Activated T-cell treated with anti-CD3 and anti-CD28 coated beads, Interleukin-2, amount 50 U/mL, for 72 hours (primary cell): Measurements from ENCODE around the gene COX20. TPM values are rescaled to one million over a fixed set of nuclear protein-coding genes. Genes with fewer than 3 reads are reported as not detected.

Experiments used
- ATAC-seq, 2 donors: fragments of 150-1000 bp; cut with Tn5 transposase; replicated peaks in 1 of 2; 2 replicates each; pipeline ENCODE4 v1.10.0; 2021; ENCODE audit warnings: moderate library complexity in 2 of 2, mild to moderate bottlenecking in 1 of 2
- DNase-seq, 2 donors: peaks; one replicate each; pipeline ENCODE4 v3.0.0; 2021 to 2022; ENCODE audit warnings: mixed read lengths in 1 of 2
- H3K27ac Mint-ChIP-seq: one replicate; pipeline ENCODE4 v1.8.0; 2022; ENCODE audit warnings: mild to moderate bottlenecking, moderate library complexity, mixed read lengths
- H3K27me3 Mint-ChIP-seq: one replicate; pipeline ENCODE4 v1.8.0; 2022; ENCODE audit warnings: low read depth, mixed read lengths
- H3K36me3 Mint-ChIP-seq, 2 donors: one replicate each; pipeline ENCODE4 v1.8.0; 2022; ENCODE audit warnings: mixed read lengths in 2 of 2, mild to moderate bottlenecking in 1 of 2; ENCODE audit not compliant: insufficient read depth in 2 of 2
- H3K4me1 Mint-ChIP-seq: one replicate; pipeline ENCODE4 v1.8.0; 2022; ENCODE audit warnings: low read depth, mixed read lengths
- H3K4me3 Mint-ChIP-seq, 2 donors: one replicate each; pipeline ENCODE4 v1.8.0; 2022; ENCODE audit warnings: mild to moderate bottlenecking in 2 of 2, mixed read lengths in 2 of 2, moderate library complexity in 2 of 2
- H3K9me3 Mint-ChIP-seq, 2 donors: one replicate each; pipeline ENCODE4 v1.8.0; 2022; ENCODE audit warnings: mixed read lengths in 2 of 2
- total RNA-seq, 2 donors: library from RNA; stranded (reverse); gene quantifications; one replicate each; pipeline ENCODE4 v1.2.3, GENCODE V29; 2022

Gene COX20
- total RNA-seq, 2 donors from 2014 or later: 9.8 to 12.1 TPM

- H3K9me3 Mint-ChIP-seq: no peaks in the 10 kb centered on the region
- H3K36me3 Mint-ChIP-seq: no peaks in the 10 kb centered on the region
- H3K4me3 Mint-ChIP-seq: no peak overlapping the region
- DNase-seq (no peak), ATAC-seq (no peak)
- no peaks in the 10 kb centered on the region for H3K27me3 Mint-ChIP-seq
- H3K4me1 Mint-ChIP-seq: no peaks in the 10 kb centered on the region
- H3K27ac Mint-ChIP-seq: no peak overlapping the region
These were observed 40.9 kb downstream of the COX20 start for GRCh38 chr1:244876228-244876910.

- no peaks in the 10 kb centered on the region for H3K4me1 Mint-ChIP-seq
- H3K27me3 Mint-ChIP-seq: no peaks in the 10 kb centered on the region
- H3K27ac Mint-ChIP-seq: no peak overlapping the region
- no peak overlapping the region for H3K4me3 Mint-ChIP-seq
- DNase-seq: no peak
- no peak for ATAC-seq
- H3K36me3 Mint-ChIP-seq: no peaks in the 10 kb centered on the region
- no peaks in the 10 kb centered on the region for H3K9me3 Mint-ChIP-seq
These were observed 43.2 kb downstream of the COX20 start for GRCh38 chr1:244878681-244879080.

GRCh38 chr1:244881552-244882280 is 46.3 kb downstream of the COX20 start:
- Mint-ChIP-seq H3K27me3 (no peaks in the 10 kb centered on the region), H3K4me3 (no peak overlapping the region), H3K9me3 (no peaks in the 10 kb centered on the region), H3K36me3 (no peaks in the 10 kb centered on the region), H3K27ac (no peak overlapping the region), H3K4me1 (no peaks in the 10 kb centered on the region)
- DNase-seq (no peak), ATAC-seq (no peak)

- ATAC-seq (no peak), DNase-seq (no peak)
- Mint-ChIP-seq H3K36me3 (no peaks in the 10 kb centered on the region), H3K9me3 (no peaks in the 10 kb centered on the region), H3K4me3 (no peak overlapping the region), H3K27me3 (no peaks in the 10 kb centered on the region), H3K4me1 (no peaks in the 10 kb centered on the region), H3K27ac (no peak overlapping the region)
These were observed 51.8 kb downstream of the COX20 start for GRCh38 chr1:244887281-244887680.

- ATAC-seq: no peak
- H3K27ac Mint-ChIP-seq: no peak overlapping the region
- H3K9me3 Mint-ChIP-seq: no peaks in the 10 kb centered on the region
- H3K4me1 Mint-ChIP-seq: no peaks in the 10 kb centered on the region
- no peak for DNase-seq
- peaks cover 0 to 1% of the 10 kb centered on the region in 2 donors for H3K36me3 Mint-ChIP-seq
- no peaks in the 10 kb centered on the region for H3K27me3 Mint-ChIP-seq
- no peak overlapping the region for H3K4me3 Mint-ChIP-seq
These were observed 58.4 kb downstream of the COX20 start for GRCh38 chr1:244893836-244894235.

Other genes starting within 250 kb of the COX20 start
- 10 to 100 TPM; 35.0 to 41.0 TPM for gene DESI2, start 182.5 kb upstream of the COX20 start, total RNA-seq
- gene HNRNPU, start 28.9 kb downstream of the COX20 start, total RNA-seq: 100 to 1,000 TPM; 310 to 319 TPM